ENCODE results near the gene DIS3L. TPM values are rescaled to one million over a fixed set of nuclear protein-coding genes. Genes with fewer than 3 reads are reported as not detected.
"Not testable (repeated sequence)": the region's sequence is repeated elsewhere in the genome, so short reads cannot be mapped to it uniquely, and the experiment has no call there.

The DIS3L gene
- total RNA-seq, 8 experiments from 2014 or later, result 12.1 to 27.6 (median 18.5) TPM

DNA sequence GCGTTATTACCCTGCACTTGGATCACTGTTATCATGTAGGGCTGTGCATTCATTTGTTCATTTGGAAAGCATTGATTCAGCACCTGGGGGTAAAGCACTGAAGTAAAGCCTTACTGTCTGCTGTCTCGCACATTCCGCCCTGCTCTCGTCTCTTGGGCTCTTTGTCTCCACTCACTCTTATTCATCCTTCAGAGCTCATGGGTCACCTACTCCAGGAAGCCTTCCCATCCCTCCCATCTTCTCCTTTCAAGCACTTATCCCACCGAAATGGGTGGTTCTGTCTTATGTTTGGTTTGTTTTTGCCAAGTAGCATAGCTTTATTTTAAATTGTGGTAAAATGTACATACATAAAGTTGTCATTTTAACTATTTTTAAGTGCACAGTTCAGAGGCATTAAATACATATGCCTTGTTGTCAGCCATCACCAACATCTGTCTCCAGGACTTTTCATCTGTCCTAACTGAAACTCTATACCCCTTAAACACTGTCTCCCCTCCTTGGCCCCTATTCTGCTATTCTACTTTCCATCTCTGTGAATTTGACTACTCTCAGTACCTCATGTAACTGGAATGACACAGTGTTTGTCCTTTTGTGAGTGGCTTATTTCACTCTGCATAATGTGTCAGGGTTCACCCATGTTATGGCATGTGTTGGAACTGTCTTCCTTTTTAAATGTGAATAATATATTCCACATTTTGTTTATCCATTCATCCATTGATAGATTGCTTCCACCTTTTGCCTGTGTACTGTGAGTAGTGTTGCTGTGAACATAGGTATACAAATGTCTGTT, 9.3 kb downstream of the DIS3L start:
- H3K4me1 ChIP-seq (replicated peaks in 1 of 2), result peaks cover 0 to 4% of the 10 kb centered on the region in 2 donors
- 44 to 100% (median 72%) methylated on average over 1 to 5 of the region's 5 CpGs; no CpG with 5 or more reads in 2 of the 10 experiments for WGBS, 10 experiments
- in situ Hi-C loops (cut with MboI; ENCODE audit: low pct_unique_long_range_greater_than_20kb in 2 of 9, low sequenced_read_pairs in 9 of 9, unreplicated experiment in 9 of 9), result no loop called here
- no peak overlapping the region for H3K27ac ChIP-seq
- no peak overlapping the region for H3K4me3 ChIP-seq
- peak in 3 of 8 experiments; percentile 78 to 88 (median 87) for ATAC-seq (replicated peaks in 6 of 8)

- WGBS, 10 experiments, result 61 to 100% (median 98%) methylated on average over 3 to 8 of the region's 10 CpGs; no CpG with 5 or more reads in 2 of the 10 experiments
- in situ Hi-C loops (cut with MboI; ENCODE audit: low pct_unique_long_range_greater_than_20kb in 2 of 9, low sequenced_read_pairs in 9 of 9, unreplicated experiment in 9 of 9); ATAC-seq (replicated peaks in 6 of 8): not testable (repeated sequence)
Measured at GRCh38 chr15:66304425-66304824, 11.1 kb downstream of the DIS3L start.

GRCh38 chr15:66306381-66306780, 13.0 kb downstream of the DIS3L start:
- Histone ChIP-seq H3K27ac (no peak overlapping the region), H3K4me3 (no peak overlapping the region), H3K4me1 (replicated peaks in 1 of 2) (no peaks in the 10 kb centered on the region)
- ATAC-seq (replicated peaks in 6 of 8), result no peak
- in situ Hi-C loops (cut with MboI; ENCODE audit: low pct_unique_long_range_greater_than_20kb in 2 of 9, low sequenced_read_pairs in 9 of 9, unreplicated experiment in 9 of 9), result no loop called here
- 43 to 100% (median 66%) methylated on average over 1 to 3 of the region's 3 CpGs; no CpG with 5 or more reads in 2 of the 10 experiments for WGBS, 10 experiments

More at GRCh38 chr15:66304425-66304824, 11.1 kb downstream of the DIS3L start:
- H3K4me3 ChIP-seq; H3K27ac ChIP-seq; H3K4me1 ChIP-seq (replicated peaks in 1 of 2): not testable (repeated sequence)

- Histone ChIP-seq H3K27ac (no peak overlapping the region), H3K4me3 (no peak overlapping the region), H3K4me1 (replicated peaks in 1 of 2) (no peaks in the 10 kb centered on the region)
- WGBS, 10 experiments, result 63 to 100% (median 100%) methylated on average over 1 to 2 of the region's 3 CpGs; no CpG with 5 or more reads in 3 of the 10 experiments
- in situ Hi-C loops (cut with MboI; ENCODE audit: low pct_unique_long_range_greater_than_20kb in 2 of 9, low sequenced_read_pairs in 9 of 9, unreplicated experiment in 9 of 9), result no loop called here
- no peak for ATAC-seq (replicated peaks in 6 of 8)
Measured at GRCh38 chr15:66308531-66308930, 15.2 kb downstream of the DIS3L start.

DNA sequence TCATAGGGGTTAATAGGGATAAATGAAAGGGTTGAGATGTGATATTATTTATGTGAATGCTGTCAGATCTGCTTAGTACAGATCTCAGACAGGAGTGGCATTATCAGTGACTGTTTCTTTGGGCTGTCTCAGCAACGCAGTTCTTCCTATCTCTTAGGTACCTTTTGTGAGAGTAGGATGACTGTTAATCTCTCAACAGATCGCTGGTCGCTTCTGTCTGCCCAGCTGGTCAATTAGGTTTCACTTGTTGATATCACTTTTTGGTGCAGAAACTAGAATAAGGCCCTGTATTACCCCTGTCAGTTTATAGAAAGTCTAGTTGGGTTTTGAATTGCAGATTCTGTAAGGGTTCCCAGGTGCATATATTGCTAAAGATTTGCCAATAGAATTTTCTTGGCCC, 16.5 kb downstream of the DIS3L start:
- H3K27ac ChIP-seq, result no peak overlapping the region
- in situ Hi-C loops (cut with MboI; ENCODE audit: low pct_unique_long_range_greater_than_20kb in 2 of 9, low sequenced_read_pairs in 9 of 9, unreplicated experiment in 9 of 9), result no loop called here
- H3K4me3 ChIP-seq, result no peak overlapping the region
- no peaks in the 10 kb centered on the region for H3K4me1 ChIP-seq (replicated peaks in 1 of 2)
- 40 to 100% (median 81%) methylated on average over 1 to 3 of the region's 3 CpGs; no CpG with 5 or more reads in 5 of the 10 experiments for whole genome bisulfite sequencing, 10 experiments
- ATAC-seq (replicated peaks in 6 of 8), result no peak

- Histone ChIP-seq H3K4me3 (no peak overlapping the region), H3K4me1 (replicated peaks in 1 of 2) (no peaks in the 10 kb centered on the region), H3K27ac (no peak overlapping the region)
- in situ Hi-C loops (cut with MboI; ENCODE audit: low pct_unique_long_range_greater_than_20kb in 2 of 9, low sequenced_read_pairs in 9 of 9, unreplicated experiment in 9 of 9), result no loop called here
- 71 to 100% (median 100%) methylated on average over 1 to 2 of the region's 2 CpGs; no CpG with 5 or more reads in 4 of the 10 experiments for WGBS, 10 experiments
- no peak for ATAC-seq (replicated peaks in 6 of 8)
Measured at GRCh38 chr15:66310786-66311185, 17.4 kb downstream of the DIS3L start.

- no peak for ATAC-seq (replicated peaks in 6 of 8)
- 78 to 100% (median 87%) methylated on average over 1 to 2 of the region's 2 CpGs; no CpG with 5 or more reads in 4 of the 10 experiments for WGBS, 10 experiments
- in situ Hi-C loops (cut with MboI; ENCODE audit: low pct_unique_long_range_greater_than_20kb in 2 of 9, low sequenced_read_pairs in 9 of 9, unreplicated experiment in 9 of 9), result no loop called here
- Histone ChIP-seq H3K4me1 (replicated peaks in 1 of 2) (no peaks in the 10 kb centered on the region), H3K27ac (no peak overlapping the region), H3K4me3 (no peak overlapping the region)
Measured at GRCh38 chr15:66312144-66312543, 18.8 kb downstream of the DIS3L start.

DNA sequence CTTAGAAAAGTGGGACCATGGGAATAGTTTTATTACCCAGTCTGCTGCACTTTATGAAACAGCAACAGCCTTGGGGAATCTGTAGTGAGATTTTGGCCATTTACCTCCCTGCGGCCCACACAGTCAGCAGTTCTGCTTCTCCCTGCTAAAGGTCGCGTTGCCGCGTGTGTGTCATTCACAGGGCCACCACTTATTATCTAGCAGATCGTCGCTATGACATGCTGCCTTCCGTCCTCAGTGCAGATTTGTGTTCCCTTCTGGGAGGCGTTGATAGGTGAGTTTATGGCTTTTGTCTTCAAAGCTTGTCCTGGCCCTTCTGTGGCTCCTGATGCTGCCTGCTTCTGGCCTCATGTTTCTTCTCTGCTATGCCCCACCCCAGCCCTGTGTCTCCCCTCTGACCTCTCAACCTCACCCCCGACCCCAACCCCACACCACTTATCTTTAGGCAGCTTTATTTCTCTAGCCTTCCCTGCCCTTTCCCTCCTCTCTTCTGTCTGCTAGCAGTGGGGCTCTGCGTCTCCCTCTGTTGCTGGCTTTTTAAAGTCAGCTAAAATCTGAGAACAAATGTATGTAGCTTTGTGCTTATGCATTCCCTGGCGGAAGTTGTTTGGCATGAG, 30.1 kb downstream of the DIS3L start:
- WGBS, 10 experiments, result 20 to 97% (median 72%) methylated on average over 1 to 8 of the region's 12 CpGs; no CpG with 5 or more reads in 1 of the 10 experiments
- in situ Hi-C loops (cut with MboI; ENCODE audit: low pct_unique_long_range_greater_than_20kb in 2 of 9, low sequenced_read_pairs in 9 of 9, unreplicated experiment in 9 of 9), result no loop called here
- ATAC-seq (replicated peaks in 6 of 8), result peak in 2 of 8 experiments; percentile 21 to 38
- H3K4me1 ChIP-seq (replicated peaks in 1 of 2), result peaks cover 0 to 5% of the 10 kb centered on the region in 2 donors
- no peak overlapping the region for H3K27ac ChIP-seq
- no peak overlapping the region for H3K4me3 ChIP-seq

DNA sequence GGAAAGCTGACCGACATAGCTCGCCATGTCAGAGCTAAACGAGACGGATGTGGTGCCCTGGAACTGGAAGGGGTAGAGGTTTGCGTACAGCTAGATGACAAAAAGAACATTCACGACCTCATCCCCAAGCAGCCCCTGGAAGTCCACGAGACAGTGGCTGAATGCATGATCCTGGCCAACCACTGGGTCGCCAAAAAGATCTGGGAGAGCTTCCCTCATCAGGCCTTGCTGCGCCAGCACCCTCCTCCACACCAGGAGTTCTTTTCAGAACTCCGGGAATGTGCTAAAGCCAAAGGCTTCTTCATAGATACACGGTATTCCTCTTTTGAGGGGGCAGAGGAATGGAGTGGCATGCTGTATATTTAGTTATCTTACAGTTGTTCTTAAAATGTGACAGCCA, 32.7 kb downstream of the DIS3L start:
- in situ Hi-C loops (cut with MboI; ENCODE audit: low pct_unique_long_range_greater_than_20kb in 2 of 9, low sequenced_read_pairs in 9 of 9, unreplicated experiment in 9 of 9), result no loop called here
- WGBS, 10 experiments, result 85 to 100% (median 92%) methylated on average over 1 to 7 of the region's 11 CpGs; no CpG with 5 or more reads in 3 of the 10 experiments
- no peak overlapping the region for H3K27ac ChIP-seq
- no peak overlapping the region for H3K4me3 ChIP-seq
- peaks cover 0 to 5% of the 10 kb centered on the region in 2 donors for H3K4me1 ChIP-seq (replicated peaks in 1 of 2)
- ATAC-seq (replicated peaks in 6 of 8), result no peak

GRCh38 chr15:66327736-66328135, 34.4 kb downstream of the DIS3L start:
- no peak overlapping the region for H3K4me3 ChIP-seq
- ATAC-seq (replicated peaks in 6 of 8), result no peak
- in situ Hi-C loops (cut with MboI; ENCODE audit: low pct_unique_long_range_greater_than_20kb in 2 of 9, low sequenced_read_pairs in 9 of 9, unreplicated experiment in 9 of 9), result no loop called here
- 92 to 100% (median 100%) methylated on average over 2 to 4 of the region's 4 CpGs; no CpG with 5 or more reads in 5 of the 10 experiments for WGBS, 10 experiments
- H3K4me1 ChIP-seq (replicated peaks in 1 of 2), result peaks cover 0 to 5% of the 10 kb centered on the region in 2 donors
- H3K27ac ChIP-seq, result no peak overlapping the region

DNA sequence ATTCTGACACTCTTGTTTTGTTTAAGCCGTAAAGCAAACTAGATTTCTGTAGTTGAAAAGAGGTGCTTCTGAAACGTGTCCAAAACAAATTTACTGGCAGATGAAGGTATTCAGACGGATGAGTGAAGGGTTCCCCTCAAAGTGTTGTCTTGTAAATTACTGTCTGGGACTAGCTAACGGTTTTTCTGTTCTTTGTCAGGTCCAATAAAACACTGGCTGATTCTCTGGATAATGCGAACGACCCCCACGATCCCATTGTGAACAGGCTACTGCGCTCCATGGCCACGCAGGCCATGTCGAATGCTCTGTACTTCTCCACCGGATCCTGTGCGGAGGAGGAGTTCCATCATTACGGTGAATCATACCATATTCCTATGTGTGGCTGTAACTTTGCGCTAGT, 35.4 kb downstream of the DIS3L start:
- in situ Hi-C loops (cut with MboI; ENCODE audit: low pct_unique_long_range_greater_than_20kb in 2 of 9, low sequenced_read_pairs in 9 of 9, unreplicated experiment in 9 of 9), result no loop called here
- Histone ChIP-seq H3K4me1 (replicated peaks in 1 of 2) (peaks cover 0 to 2% of the 10 kb centered on the region in 2 donors), H3K27ac (no peak overlapping the region), H3K4me3 (no peak overlapping the region)
- WGBS, 10 experiments, result 75 to 94% (median 91%) methylated on average over 3 to 14 of the region's 14 CpGs
- ATAC-seq (replicated peaks in 6 of 8), result no peak

GRCh38 chr15:66348530-66348929, 55.2 kb downstream of the DIS3L start:
- H3K4me3 ChIP-seq; H3K27ac ChIP-seq; in situ Hi-C loops (cut with MboI; ENCODE audit: low pct_unique_long_range_greater_than_20kb in 2 of 9, low sequenced_read_pairs in 9 of 9, unreplicated experiment in 9 of 9); ATAC-seq (replicated peaks in 6 of 8); H3K4me1 ChIP-seq (replicated peaks in 1 of 2): not testable (repeated sequence)
- 38 to 100% (median 73%) methylated on average over 1 to 4 of the region's 5 CpGs; no CpG with 5 or more reads in 4 of the 10 experiments for WGBS, 10 experiments

- peaks cover 0 to 3% of the 10 kb centered on the region in 2 donors for H3K4me1 ChIP-seq (replicated peaks in 1 of 2)
- WGBS, 10 experiments, result 0 to 13% (median 0%) methylated on average over 1 to 5 of the region's 12 CpGs; no CpG with 5 or more reads in 2 of the 10 experiments
- H3K4me3 ChIP-seq, result peak overlapping the region; percentile 45 to 56 (median 50)
- no peak for ATAC-seq (replicated peaks in 6 of 8)
- peak overlapping the region; percentile 34 to 55 for H3K27ac ChIP-seq
- in situ Hi-C loops (cut with MboI; ENCODE audit: low pct_unique_long_range_greater_than_20kb in 2 of 9, low sequenced_read_pairs in 9 of 9, unreplicated experiment in 9 of 9), result no loop called here
Measured at GRCh38 chr15:66356077-66356358, 62.6 kb downstream of the DIS3L start.

Data from motor neuron (in vitro differentiated cells).